Measurements from ENCODE around the gene MAP2K3.
A peak's percentile ranks its signal among the peaks of the same experiment; 100 is the strongest.

MAP2K3 gene

GRCh38 chr17:21284319-21285163 is at the start of gene MAP2K3:
Gene MAP2K3 (plus strand): TSS chr17:21284711. CDS start chr17:21284921, 210 bp downstream.
- no peak for TF ChIP-seq CTCF (IDR thresholded peaks at IDR 0.05; ENCODE audit: control insufficient read depth, extremely low read depth, insufficient read depth)
- H3K4me3 ChIP-seq (ENCODE audit: low read depth, low read length) = peak within 1 kb of the TSS; percentile 99
- DNase-seq (ENCODE audit: low read depth) = peak; percentile 97

GRCh38 chr17:21235921-21236320 is 48.6 kb upstream of the MAP2K3 start:
- no peak for DNase-seq (ENCODE audit: low read depth)
- H3K4me3 ChIP-seq (ENCODE audit: low read depth, low read length) = no peak overlapping the region
- TF ChIP-seq CTCF (IDR thresholded peaks at IDR 0.05; ENCODE audit: control insufficient read depth, extremely low read depth, insufficient read depth) = no peak

DNA sequence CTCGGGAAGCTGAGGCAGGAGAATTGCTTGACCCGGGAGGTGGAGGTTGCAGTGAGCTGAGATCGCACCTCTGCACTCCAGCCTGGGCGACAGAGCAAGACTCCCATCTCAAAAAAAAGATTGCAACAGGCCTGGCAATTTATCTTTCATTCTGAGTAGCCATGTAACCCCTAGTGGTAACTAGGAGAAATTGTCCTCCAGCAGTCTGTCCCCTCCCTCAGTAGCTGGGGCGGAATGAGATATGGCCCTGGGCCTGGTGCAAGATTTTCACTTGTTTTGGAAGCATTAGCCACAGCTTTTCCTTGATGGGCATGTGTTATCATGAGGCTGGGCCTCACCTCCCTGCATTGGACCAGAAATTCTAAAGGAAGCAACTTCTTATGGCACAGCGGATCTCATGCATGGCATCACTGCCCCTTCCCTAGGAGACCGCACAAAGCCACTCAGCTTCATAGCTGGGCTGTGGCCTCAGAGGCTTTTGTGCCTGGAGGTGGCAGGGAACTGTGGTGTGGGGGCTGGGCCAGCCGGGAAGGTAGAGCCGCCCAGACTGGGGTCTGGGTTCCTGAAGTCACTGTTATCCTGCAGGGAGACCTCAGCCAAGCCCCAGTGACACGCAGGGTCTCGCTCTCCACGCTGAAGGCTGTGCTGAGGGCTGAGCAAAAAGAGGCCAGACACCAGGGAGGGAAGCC is 44.7 kb upstream of the MAP2K3 start:
- TF ChIP-seq CTCF (IDR thresholded peaks at IDR 0.05; ENCODE audit: control insufficient read depth, extremely low read depth, insufficient read depth) = peak; percentile 45
- DNase-seq (ENCODE audit: low read depth) = no peak

GRCh38 chr17:21240369-21241055 is 44.0 kb upstream of the MAP2K3 start:
- no peak overlapping the region for H3K4me3 ChIP-seq (ENCODE audit: low read depth, low read length)
- DNase-seq (ENCODE audit: low read depth) = no peak

More for the DNA sequence above, 44.7 kb upstream of the MAP2K3 start:
- H3K4me3 ChIP-seq (ENCODE audit: low read depth, low read length) = no peak overlapping the region

DNA sequence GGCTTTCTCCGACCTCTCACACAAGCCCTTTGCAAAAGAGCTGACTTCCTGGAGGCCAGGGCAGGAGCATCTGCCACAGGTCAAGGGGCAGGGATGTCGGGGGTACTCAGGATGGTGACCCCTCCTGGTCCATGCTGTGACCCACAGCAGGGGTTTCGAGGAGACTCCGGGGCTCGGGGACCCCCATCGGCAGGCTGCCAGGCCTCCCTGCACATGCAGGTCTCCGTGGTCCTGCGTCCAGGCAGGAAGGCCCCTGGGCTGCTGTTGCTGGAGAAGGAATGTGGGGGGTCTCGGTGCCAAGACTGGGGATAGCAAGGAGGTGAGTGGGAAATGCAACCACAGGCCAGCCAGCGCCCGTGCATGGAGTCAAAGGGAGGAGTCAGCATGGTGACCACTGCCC is 42.9 kb upstream of the MAP2K3 start:
- DNase-seq (ENCODE audit: low read depth) = no peak
- TF ChIP-seq CTCF (IDR thresholded peaks at IDR 0.05; ENCODE audit: control insufficient read depth, extremely low read depth, insufficient read depth) = no peak
- no peak overlapping the region for H3K4me3 ChIP-seq (ENCODE audit: low read depth, low read length)

More at GRCh38 chr17:21240369-21241055, 44.0 kb upstream of the MAP2K3 start:
- no peak for TF ChIP-seq CTCF (IDR thresholded peaks at IDR 0.05; ENCODE audit: control insufficient read depth, extremely low read depth, insufficient read depth)

GRCh38 chr17:21242026-21242697 is 42.3 kb upstream of the MAP2K3 start:
- no peak for TF ChIP-seq CTCF (IDR thresholded peaks at IDR 0.05; ENCODE audit: control insufficient read depth, extremely low read depth, insufficient read depth)
- no peak for DNase-seq (ENCODE audit: low read depth)
- H3K4me3 ChIP-seq (ENCODE audit: low read depth, low read length) = no peak overlapping the region
